WTC11 (cell line): ENCODE data around the gene FBXL13.

Experiments
- CREM ChIP-seq: sonication (generic); formaldehyde crosslinking; IDR thresholded peaks from 2 replicates; pipeline ENCODE4 v1.8.1; 2022; ENCODE audit warnings: mild to moderate bottlenecking, missing genetic modification reagents, moderate library complexity
- CTCF ChIP-seq: fragments of 200-600 bp; IDR thresholded peaks from 2 replicates; pipeline ENCODE4 v1.8.0; 2022; ENCODE audit warnings: antibody characterized with exemption
- ELF4 ChIP-seq: sonication (generic); formaldehyde crosslinking; IDR thresholded peaks from 2 replicates; pipeline ENCODE4 v1.8.1; 2022; ENCODE audit warnings: low read depth, mild to moderate bottlenecking, moderate library complexity, missing genetic modification reagents
- JUN ChIP-seq: sonication (generic); formaldehyde crosslinking; IDR thresholded peaks from 2 replicates; pipeline ENCODE4 v1.8.0; 2023; ENCODE audit warnings: mild to moderate bottlenecking, missing genetic modification reagents
- MAX ChIP-seq: sonication (generic); formaldehyde crosslinking; IDR thresholded peaks from 2 replicates; pipeline ENCODE4 v1.8.0; 2022; ENCODE audit warnings: mild to moderate bottlenecking, missing genetic modification reagents
- MXD4 ChIP-seq: fragments of 250-450 bp; sonication (Bioruptor Pico); IDR thresholded peaks from 2 replicates; pipeline ENCODE4 v1.8.0; 2021; ENCODE audit warnings: mild to moderate bottlenecking, moderate library complexity, borderline replicate concordance
- NR1H2 ChIP-seq: sonication (generic); formaldehyde crosslinking; IDR thresholded peaks from 2 replicates; pipeline ENCODE4 v1.9.0; 2021; ENCODE audit warnings: mild to moderate bottlenecking, moderate library complexity, missing genetic modification reagents
- NR2C2 ChIP-seq: sonication (generic); formaldehyde crosslinking; IDR thresholded peaks from 2 replicates; pipeline ENCODE4 v1.8.0; 2022; ENCODE audit warnings: mild to moderate bottlenecking, missing genetic modification reagents
- USF2 ChIP-seq: sonication (generic); formaldehyde crosslinking; IDR thresholded peaks from 2 replicates; pipeline ENCODE4 v1.8.1; 2023; ENCODE audit warnings: mild to moderate bottlenecking, missing genetic modification reagents, moderate library complexity
- ZNF423 ChIP-seq: fragments of 250-450 bp; sonication (Bioruptor Pico); IDR thresholded peaks from 2 replicates; pipeline ENCODE4 v2.1.2; 2022; ENCODE audit warnings: mild to moderate bottlenecking, moderate library complexity
- TF ChIP-seq, protein P1 (sequence below): sonication (generic); formaldehyde crosslinking; IDR thresholded peaks from 2 replicates; pipeline ENCODE4 v1.8.1; 2022; ENCODE audit warnings: low read depth, missing genetic modification reagents, borderline replicate concordance
- TF ChIP-seq, protein P2 (sequence below): sonication (generic); formaldehyde crosslinking; IDR thresholded peaks from 2 replicates; pipeline ENCODE4 v1.8.1; 2023; ENCODE audit warnings: mild to moderate bottlenecking, missing genetic modification reagents, moderate library complexity

DNA sequence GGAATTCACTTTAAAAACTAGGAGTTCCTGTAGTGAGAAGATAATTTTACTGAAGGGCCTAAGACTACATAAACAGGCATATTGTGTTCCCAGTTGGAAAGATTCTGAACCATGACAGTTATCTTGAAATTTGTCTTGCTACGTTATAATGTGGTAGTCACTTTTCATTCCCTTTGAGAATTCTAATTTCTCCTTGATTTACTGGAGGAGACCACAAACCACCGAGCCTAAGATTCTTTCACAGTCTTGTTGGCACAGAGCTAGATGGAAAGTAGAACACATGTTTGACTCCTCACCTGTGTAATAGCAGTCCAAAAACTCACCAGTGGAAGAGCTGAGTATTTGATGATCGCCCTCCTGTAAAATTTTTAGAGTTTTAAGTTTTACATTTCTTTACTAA, 5.2 kb upstream of the FBXL13 start:
- no peak for TF ChIP-seq CTCF
- TF ChIP-seq, protein P1, sequence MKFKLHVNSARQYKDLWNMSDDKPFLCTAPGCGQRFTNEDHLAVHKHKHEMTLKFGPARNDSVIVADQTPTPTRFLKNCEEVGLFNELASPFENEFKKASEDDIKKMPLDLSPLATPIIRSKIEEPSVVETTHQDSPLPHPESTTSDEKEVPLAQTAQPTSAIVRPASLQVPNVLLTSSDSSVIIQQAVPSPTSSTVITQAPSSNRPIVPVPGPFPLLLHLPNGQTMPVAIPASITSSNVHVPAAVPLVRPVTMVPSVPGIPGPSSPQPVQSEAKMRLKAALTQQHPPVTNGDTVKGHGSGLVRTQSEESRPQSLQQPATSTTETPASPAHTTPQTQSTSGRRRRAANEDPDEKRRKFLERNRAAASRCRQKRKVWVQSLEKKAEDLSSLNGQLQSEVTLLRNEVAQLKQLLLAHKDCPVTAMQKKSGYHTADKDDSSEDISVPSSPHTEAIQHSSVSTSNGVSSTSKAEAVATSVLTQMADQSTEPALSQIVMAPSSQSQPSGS (CRISPR knock-in tag): no peak
- no peak for TF ChIP-seq NR2C2
- TF ChIP-seq ZNF423 (CRISPR knock-in tag): no peak
- TF ChIP-seq ELF4: no peak
- TF ChIP-seq JUN: no peak
- TF ChIP-seq NR1H2 (CRISPR knock-in tag): no peak
- TF ChIP-seq, protein P2, sequence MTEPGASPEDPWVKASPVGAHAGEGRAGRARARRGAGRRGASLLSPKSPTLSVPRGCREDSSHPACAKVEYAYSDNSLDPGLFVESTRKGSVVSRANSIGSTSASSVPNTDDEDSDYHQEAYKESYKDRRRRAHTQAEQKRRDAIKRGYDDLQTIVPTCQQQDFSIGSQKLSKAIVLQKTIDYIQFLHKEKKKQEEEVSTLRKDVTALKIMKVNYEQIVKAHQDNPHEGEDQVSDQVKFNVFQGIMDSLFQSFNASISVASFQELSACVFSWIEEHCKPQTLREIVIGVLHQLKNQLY (CRISPR knock-in tag): no peak
- no peak for TF ChIP-seq MXD4
- no peak for TF ChIP-seq MAX
- TF ChIP-seq USF2 (CRISPR knock-in tag): no peak
- TF ChIP-seq CREM (CRISPR knock-in tag): no peak
